Measurements from ENCODE around the gene MGAT4A. TPM values are rescaled to one million over a fixed set of nuclear protein-coding genes. Genes with fewer than 3 reads are reported as not detected.

MGAT4A gene
- total and polyA plus RNA-seq, 2 of the 13 experiments (the other 11 are each of a cell fraction or from before 2014, with no cell fraction given), result 47.2 to 90.9 TPM

DNA sequence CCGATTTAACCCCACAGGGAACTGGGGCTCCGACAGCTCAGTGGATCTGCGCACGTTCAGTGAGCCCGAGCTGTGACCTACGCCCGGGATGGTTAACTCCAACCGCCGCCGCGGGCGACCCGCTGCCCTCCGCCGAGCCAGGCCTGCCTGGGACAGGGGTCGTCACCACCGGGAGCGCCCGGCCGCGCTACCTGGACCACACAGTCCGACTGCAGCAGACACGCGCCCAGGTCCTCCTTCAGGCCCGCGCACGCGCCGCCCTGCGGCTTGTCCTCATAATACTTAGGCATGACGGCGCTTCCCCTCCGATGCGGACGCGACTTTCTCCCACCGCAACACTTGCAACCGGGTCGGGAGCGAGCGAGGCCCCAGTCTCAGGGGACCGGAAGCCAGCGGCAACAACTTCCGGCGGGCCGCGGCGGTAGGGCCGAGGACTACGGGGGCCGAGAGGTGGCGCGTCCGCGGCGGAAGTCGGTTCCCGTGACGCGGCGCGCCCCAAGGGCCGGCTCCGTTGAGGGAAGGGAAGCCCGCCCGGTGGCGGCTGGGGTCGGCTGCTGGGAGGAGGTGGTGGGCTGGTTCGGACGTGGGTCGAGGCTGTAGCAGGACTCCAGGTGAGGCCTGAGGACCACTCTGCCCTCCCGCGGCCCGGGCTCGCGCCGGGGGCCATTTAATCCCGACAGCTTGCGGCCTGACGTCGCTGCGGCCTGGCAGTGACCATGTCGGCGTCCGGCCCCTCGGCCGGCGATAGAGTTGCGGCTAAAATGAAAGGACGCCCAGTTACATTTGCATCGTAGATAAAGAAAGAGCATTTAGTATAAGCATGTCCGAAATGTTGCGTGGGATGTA lies 122.6 kb downstream of the MGAT4A start, which contains the start of the genes COA5 and UNC50 (continued):
- TF ChIP-seq EED (CRISPR knock-in tag; IDR thresholded peaks at IDR 0.05), result peak; percentile 85
- no peak for TF ChIP-seq CENPX (CRISPR knock-in tag; IDR thresholded peaks at IDR 0.05)
- TF ChIP-seq, protein P1, sequence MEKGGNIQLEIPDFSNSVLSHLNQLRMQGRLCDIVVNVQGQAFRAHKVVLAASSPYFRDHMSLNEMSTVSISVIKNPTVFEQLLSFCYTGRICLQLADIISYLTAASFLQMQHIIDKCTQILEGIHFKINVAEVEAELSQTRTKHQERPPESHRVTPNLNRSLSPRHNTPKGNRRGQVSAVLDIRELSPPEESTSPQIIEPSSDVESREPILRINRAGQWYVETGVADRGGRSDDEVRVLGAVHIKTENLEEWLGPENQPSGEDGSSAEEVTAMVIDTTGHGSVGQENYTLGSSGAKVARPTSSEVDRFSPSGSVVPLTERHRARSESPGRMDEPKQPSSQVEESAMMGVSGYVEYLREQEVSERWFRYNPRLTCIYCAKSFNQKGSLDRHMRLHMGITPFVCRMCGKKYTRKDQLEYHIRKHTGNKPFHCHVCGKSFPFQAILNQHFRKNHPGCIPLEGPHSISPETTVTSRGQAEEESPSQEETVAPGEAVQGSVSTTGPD (CRISPR knock-in tag; IDR thresholded peaks at IDR 0.05), result no peak; the same call in 1 of the 2 replicates
- no peak for TF ChIP-seq ZNF292 (CRISPR knock-in tag; IDR thresholded peaks at IDR 0.05; ENCODE audit: borderline replicate concordance, low read depth)
- peak; percentile 13; the same call in 1 of the 2 replicates for TF ChIP-seq SIX4 (CRISPR knock-in tag; IDR thresholded peaks at IDR 0.05)
- no peak for TF ChIP-seq NR2F6 (IDR thresholded peaks at IDR 0.05)
- peak; percentile 65; the same call in 1 of the 2 replicates for TF ChIP-seq NR2F6 (CRISPR knock-in tag; IDR thresholded peaks at IDR 0.05)
- 0 out of 2 replicates have a peak, but pooled peaks have one; percentile 27 for TF ChIP-seq ZKSCAN5 (CRISPR knock-in tag; IDR thresholded peaks at IDR 0.05)
- no peak for TF ChIP-seq ZNF550 (CRISPR knock-in tag; IDR thresholded peaks at IDR 0.05; ENCODE audit: borderline replicate concordance)
- TF ChIP-seq, protein P2, sequence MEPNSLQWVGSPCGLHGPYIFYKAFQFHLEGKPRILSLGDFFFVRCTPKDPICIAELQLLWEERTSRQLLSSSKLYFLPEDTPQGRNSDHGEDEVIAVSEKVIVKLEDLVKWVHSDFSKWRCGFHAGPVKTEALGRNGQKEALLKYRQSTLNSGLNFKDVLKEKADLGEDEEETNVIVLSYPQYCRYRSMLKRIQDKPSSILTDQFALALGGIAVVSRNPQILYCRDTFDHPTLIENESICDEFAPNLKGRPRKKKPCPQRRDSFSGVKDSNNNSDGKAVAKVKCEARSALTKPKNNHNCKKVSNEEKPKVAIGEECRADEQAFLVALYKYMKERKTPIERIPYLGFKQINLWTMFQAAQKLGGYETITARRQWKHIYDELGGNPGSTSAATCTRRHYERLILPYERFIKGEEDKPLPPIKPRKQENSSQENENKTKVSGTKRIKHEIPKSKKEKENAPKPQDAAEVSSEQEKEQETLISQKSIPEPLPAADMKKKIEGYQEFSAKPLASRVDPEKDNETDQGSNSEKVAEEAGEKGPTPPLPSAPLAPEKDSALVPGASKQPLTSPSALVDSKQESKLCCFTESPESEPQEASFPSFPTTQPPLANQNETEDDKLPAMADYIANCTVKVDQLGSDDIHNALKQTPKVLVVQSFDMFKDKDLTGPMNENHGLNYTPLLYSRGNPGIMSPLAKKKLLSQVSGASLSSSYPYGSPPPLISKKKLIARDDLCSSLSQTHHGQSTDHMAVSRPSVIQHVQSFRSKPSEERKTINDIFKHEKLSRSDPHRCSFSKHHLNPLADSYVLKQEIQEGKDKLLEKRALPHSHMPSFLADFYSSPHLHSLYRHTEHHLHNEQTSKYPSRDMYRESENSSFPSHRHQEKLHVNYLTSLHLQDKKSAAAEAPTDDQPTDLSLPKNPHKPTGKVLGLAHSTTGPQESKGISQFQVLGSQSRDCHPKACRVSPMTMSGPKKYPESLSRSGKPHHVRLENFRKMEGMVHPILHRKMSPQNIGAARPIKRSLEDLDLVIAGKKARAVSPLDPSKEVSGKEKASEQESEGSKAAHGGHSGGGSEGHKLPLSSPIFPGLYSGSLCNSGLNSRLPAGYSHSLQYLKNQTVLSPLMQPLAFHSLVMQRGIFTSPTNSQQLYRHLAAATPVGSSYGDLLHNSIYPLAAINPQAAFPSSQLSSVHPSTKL (CRISPR knock-in tag; IDR thresholded peaks at IDR 0.05), result peak; percentile 80
- no peak for TF ChIP-seq JUNB (CRISPR knock-in tag; IDR thresholded peaks at IDR 0.05; ENCODE audit: borderline replicate concordance)
- TF ChIP-seq ZMAT3 (CRISPR knock-in tag; conservative IDR thresholded peaks at IDR 0.05), result no peak; the same call in 1 of the 2 replicates
- no peak for TF ChIP-seq FIP1L1 (IDR thresholded peaks at IDR 0.05; ENCODE audit: borderline replicate concordance, insufficient read depth, low read depth, low read length)
- TF ChIP-seq ZNF136 (CRISPR knock-in tag; IDR thresholded peaks at IDR 0.05; ENCODE audit: low read depth), result peak; percentile 88
- TF ChIP-seq POGZ (CRISPR knock-in tag; IDR thresholded peaks at IDR 0.05), result peak; percentile 95
- TF ChIP-seq, protein P3, sequence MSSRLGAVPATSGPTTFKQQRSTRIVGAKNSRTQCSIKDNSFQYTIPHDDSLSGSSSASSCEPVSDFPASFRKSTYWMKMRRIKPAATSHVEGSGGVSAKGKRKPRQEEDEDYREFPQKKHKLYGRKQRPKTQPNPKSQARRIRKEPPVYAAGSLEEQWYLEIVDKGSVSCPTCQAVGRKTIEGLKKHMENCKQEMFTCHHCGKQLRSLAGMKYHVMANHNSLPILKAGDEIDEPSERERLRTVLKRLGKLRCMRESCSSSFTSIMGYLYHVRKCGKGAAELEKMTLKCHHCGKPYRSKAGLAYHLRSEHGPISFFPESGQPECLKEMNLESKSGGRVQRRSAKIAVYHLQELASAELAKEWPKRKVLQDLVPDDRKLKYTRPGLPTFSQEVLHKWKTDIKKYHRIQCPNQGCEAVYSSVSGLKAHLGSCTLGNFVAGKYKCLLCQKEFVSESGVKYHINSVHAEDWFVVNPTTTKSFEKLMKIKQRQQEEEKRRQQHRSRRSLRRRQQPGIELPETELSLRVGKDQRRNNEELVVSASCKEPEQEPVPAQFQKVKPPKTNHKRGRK (CRISPR knock-in tag; IDR thresholded peaks at IDR 0.05), result 0 out of 2 replicates have a peak, but pooled peaks have one; percentile 15
- TF ChIP-seq, protein P4, sequence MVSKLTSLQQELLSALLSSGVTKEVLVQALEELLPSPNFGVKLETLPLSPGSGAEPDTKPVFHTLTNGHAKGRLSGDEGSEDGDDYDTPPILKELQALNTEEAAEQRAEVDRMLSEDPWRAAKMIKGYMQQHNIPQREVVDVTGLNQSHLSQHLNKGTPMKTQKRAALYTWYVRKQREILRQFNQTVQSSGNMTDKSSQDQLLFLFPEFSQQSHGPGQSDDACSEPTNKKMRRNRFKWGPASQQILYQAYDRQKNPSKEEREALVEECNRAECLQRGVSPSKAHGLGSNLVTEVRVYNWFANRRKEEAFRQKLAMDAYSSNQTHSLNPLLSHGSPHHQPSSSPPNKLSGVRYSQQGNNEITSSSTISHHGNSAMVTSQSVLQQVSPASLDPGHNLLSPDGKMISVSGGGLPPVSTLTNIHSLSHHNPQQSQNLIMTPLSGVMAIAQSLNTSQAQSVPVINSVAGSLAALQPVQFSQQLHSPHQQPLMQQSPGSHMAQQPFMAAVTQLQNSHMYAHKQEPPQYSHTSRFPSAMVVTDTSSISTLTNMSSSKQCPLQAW (CRISPR knock-in tag; IDR thresholded peaks at IDR 0.05), result peak; percentile 97
- peak; percentile 99 for TF ChIP-seq SNAI1 (CRISPR knock-in tag; IDR thresholded peaks at IDR 0.05; ENCODE audit: borderline replicate concordance)
